ENCODE results near the gene RNF26. TPM values are rescaled to one million over a fixed set of nuclear protein-coding genes. Genes with fewer than 3 reads are reported as not detected.

RNF26 gene
- total and polyA plus RNA-seq, 2 of the 13 experiments (the other 11 are each of a cell fraction or from before 2014, with no cell fraction given) = 11.9 to 26.3 TPM

GRCh38 chr11:119371067-119371601 lies 36.8 kb downstream of the RNF26 start:
- ATAC-seq (no peak), DNase-seq (ENCODE audit: low spot score) (no peak), FAIRE-seq (no peak)
- Histone ChIP-seq H3K27ac (ENCODE audit: extremely low read length, insufficient read depth, low read length) (peak overlapping the region; percentile 93), H3K27me3 (ENCODE audit: control insufficient read depth in 1 of 2, insufficient read depth in 2 of 2, low read length in 2 of 2) (no peaks in the 10 kb centered on the region), H3K4me3 (replicated peaks in 1 of 3; ENCODE audit: insufficient read depth in 1 of 3, low read depth in 2 of 3, low read length in 3 of 3) (peak overlapping the region in 1 of 3 experiments; percentile 47; a peak in 1 of 6 replicates), H3K9ac (ENCODE audit: insufficient read depth, low read depth, low read length) (peak overlapping the region; percentile 51), H3K79me2 (ENCODE audit: insufficient read depth, low read length) (peaks cover 35% of the 10 kb centered on the region), H3K4me2 (ENCODE audit: low read depth, low read length) (peak overlapping the region; percentile 74), H2AFZ (ENCODE audit: low read length) (no peak overlapping the region), H4K20me1 (ENCODE audit: insufficient read depth, low read length) (no peaks in the 10 kb centered on the region), H3K9me3 (ENCODE audit: low read length) (no peaks in the 10 kb centered on the region), H3K4me1 (ENCODE audit: insufficient read depth, low read length) (peaks cover 100% of the 10 kb centered on the region), H3K36me3 (replicated peaks in 1 of 2; ENCODE audit: control insufficient read depth in 1 of 2, insufficient read depth in 2 of 2, low read length in 2 of 2) (no peaks in the 10 kb centered on the region)
- ChIA-PET POLR2A (interaction anchor here (0.6 to 4.5 kb wide), 10 partner anchors 9 to 250 kb away, joined by 3 to 31 read pairs (median 6); partner anchors contain the start of genes C1QTNF5, CBL, HINFP and MCAM), CTCF (ENCODE audit: low intra/inter-chr PET ratio, low total read pairs) (interaction anchor here (1.0 to 1.6 kb wide), 2 partner anchors 31 to 33 kb away, joined by 3 to 5 read pairs; partner anchors contain the start of gene C1QTNF5)
- in situ Hi-C loops (cut with HindIII; ENCODE audit: extremely low pct_ligation_motif_present, low pct_unique_long_range_greater_than_20kb) (loop anchor here (5.0 kb wide), 1 partner anchor 34 kb away; no protein-coding TSS in a partner anchor), intact Hi-C loops (cut with micrococcal nuclease; ENCODE audit: unreplicated experiment) (no loop called here)
- WGBS (ENCODE audit: low lambda C conversion rate) = 80% methylated on average over 6 of the region's 8 CpGs
- no TSS peak for BruUV-seq (replicated peaks)
- no peak for TF ChIP-seq ZNF33A (CRISPR knock-in tag; IDR thresholded peaks at IDR 0.05; ENCODE audit: borderline replicate concordance)
- no peak for TF ChIP-seq ZFP36 (IDR thresholded peaks at IDR 0.05; ENCODE audit: borderline replicate concordance, low read depth, low read length, partially characterized antibody)
- TF ChIP-seq PRDM10 (CRISPR knock-in tag; IDR thresholded peaks at IDR 0.05; ENCODE audit: low read depth) = no peak
- TF ChIP-seq HMG20A (CRISPR knock-in tag; IDR thresholded peaks at IDR 0.05; ENCODE audit: borderline replicate concordance) = no peak
- no peak for TF ChIP-seq KLF11 (CRISPR knock-in tag; IDR thresholded peaks at IDR 0.05)
- TF ChIP-seq SIX4 (CRISPR knock-in tag; IDR thresholded peaks at IDR 0.05) = no peak
- no peak for TF ChIP-seq ZBTB37 (CRISPR knock-in tag; IDR thresholded peaks at IDR 0.05)
- TF ChIP-seq TAF1 (CRISPR knock-in tag; IDR thresholded peaks at IDR 0.05) = no peak
- TF ChIP-seq MLLT10 (CRISPR knock-in tag; IDR thresholded peaks at IDR 0.05) = no peak
- no peak for TF ChIP-seq CSRNP2 (CRISPR knock-in tag; conservative IDR thresholded peaks at IDR 0.05; ENCODE audit: low read depth)
- no peak for TF ChIP-seq ZBTB2 (CRISPR knock-in tag; IDR thresholded peaks at IDR 0.05; ENCODE audit: low read depth)
- no peak for TF ChIP-seq CREM (IDR thresholded peaks at IDR 0.05)
- no peak for TF ChIP-seq CREM (CRISPR knock-in tag; IDR thresholded peaks at IDR 0.05)
- TF ChIP-seq MED1 (CRISPR knock-in tag; IDR thresholded peaks at IDR 0.05) = no peak
- TF ChIP-seq ZNF18 (CRISPR knock-in tag; IDR thresholded peaks at IDR 0.05; ENCODE audit: insufficient replicate concordance) = no peak
